GM19455 (cell line): Measurements from ENCODE around the gene CA11.

ENCODE experiments used
- ATAC-seq: cut with Tn5 transposase; IDR thresholded peaks from one replicate; pipeline ENCODE4 v1.9.1; 2021; ENCODE audit not compliant: unreplicated experiment

The CA11 gene

GRCh38 chr19:48614436-48615230 lies 31.4 kb downstream of the CA11 start, which contains the start of gene FAM83E:
Gene FAM83E (minus strand): TSS chr19:48615076. CDS start chr19:48613372, 1,704 bp downstream.
- no peak for ATAC-seq

GRCh38 chr19:48613852-48614435 lies 32.0 kb downstream of the CA11 start:
- ATAC-seq = no peak

- ATAC-seq = no peak
Measured at GRCh38 chr19:48613024-48613851, 32.7 kb downstream of the CA11 start.

DNA sequence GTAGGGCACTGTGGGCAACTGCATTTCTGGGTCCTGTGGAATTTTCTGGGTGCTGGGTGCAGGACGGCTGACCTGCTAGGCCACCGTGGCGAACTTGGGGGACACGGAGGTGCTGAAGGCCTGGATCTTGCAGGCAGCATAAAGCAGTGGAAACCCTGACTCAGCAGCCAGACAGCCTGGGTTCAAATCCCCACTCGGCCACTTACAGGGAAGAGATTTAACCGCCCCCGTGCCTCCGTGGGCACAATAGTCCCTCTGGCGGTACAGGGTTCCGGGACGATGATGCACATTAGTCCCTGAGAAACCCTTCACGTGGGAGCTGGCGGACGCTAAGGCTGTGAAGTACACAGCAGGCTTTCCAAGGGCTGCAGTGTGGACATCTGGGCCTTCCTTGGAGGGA lies 34.1 kb downstream of the CA11 start:
- ATAC-seq = no peak

DNA sequence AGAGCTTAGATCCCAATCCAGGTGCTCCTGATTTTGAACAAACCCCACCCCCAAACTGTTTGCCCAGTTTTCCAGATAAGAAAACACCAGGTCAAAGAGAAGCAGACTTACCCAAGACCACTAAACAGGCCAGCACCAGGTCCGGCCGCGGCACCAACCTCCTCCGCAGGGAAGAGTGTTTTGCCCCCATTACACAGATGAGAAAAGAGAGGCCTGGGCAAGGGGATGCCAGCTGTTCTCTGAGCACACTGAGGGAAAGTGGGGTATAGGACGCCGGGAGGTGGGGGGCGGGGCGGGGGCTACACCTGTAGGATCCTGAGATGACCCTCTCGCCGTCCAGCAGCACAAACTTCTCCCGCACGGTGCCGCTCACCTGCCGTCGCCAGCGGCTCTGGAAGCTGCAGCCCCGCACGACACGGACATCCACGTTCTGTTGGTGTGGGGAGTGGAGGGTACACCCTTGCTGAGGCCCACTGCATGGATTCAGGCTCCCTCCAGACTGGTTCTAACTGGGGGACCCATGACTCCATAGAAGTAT lies 36.3 kb downstream of the CA11 start:
- no peak for ATAC-seq

DNA sequence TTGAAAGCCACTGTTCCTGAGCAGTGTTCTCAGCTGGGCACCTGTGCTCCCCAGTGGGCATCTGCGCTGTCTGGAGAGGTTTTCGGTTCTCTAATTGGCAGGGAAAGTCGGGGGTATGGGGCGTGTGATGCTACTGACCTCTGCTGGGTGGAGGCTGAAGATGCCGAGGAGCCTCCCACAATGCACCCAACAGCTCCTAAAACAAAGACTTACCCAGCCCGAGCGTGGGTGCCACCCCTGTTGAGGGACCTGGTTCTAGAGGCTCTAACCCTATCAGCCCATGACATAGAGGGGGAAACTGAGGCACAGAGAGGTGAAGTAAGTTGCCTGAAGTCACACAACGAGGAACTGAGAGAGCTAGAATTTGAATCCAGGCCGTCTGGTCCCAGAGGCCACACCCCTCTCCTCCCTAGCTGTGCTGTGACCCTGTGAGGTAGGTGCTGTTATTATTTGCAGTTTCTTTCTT lies 37.2 kb downstream of the CA11 start:
- ATAC-seq = no peak

GRCh38 chr19:48607359-48607755 lies 38.6 kb downstream of the CA11 start:
- no peak for ATAC-seq

GRCh38 chr19:48606463-48607358 lies 39.3 kb downstream of the CA11 start, which contains the start of gene SPACA4:
Gene SPACA4 (plus strand): TSS chr19:48606742. CDS start chr19:48606979, 237 bp downstream.
- ATAC-seq = no peak

DNA sequence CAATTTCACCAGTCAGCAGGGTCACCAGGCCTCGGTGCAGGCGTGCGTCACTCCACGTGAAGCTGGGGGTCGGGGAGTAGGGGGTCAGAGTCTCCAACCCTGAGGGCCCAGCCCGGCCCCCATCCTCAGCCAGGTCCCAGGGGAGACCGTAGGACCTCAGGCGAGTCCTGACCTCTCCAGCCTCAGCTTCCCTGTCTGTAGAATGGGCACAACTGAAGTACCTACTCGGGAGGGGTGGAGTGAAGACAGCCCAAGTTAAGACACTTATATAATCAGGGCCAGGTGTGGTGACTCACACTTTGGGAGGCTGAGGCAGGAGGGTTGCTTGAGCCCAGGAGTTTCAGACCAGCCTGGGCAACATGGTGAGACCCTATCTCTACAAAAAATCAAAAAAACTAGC lies 42.1 kb downstream of the CA11 start:
- no peak for ATAC-seq

- no peak for ATAC-seq
Measured at GRCh38 chr19:48603449-48603848, 42.5 kb downstream of the CA11 start.

- no peak for ATAC-seq
Measured at GRCh38 chr19:48603001-48603400, 43.0 kb downstream of the CA11 start.

GRCh38 chr19:48600679-48601417 lies 45.1 kb downstream of the CA11 start:
- no peak for ATAC-seq

DNA sequence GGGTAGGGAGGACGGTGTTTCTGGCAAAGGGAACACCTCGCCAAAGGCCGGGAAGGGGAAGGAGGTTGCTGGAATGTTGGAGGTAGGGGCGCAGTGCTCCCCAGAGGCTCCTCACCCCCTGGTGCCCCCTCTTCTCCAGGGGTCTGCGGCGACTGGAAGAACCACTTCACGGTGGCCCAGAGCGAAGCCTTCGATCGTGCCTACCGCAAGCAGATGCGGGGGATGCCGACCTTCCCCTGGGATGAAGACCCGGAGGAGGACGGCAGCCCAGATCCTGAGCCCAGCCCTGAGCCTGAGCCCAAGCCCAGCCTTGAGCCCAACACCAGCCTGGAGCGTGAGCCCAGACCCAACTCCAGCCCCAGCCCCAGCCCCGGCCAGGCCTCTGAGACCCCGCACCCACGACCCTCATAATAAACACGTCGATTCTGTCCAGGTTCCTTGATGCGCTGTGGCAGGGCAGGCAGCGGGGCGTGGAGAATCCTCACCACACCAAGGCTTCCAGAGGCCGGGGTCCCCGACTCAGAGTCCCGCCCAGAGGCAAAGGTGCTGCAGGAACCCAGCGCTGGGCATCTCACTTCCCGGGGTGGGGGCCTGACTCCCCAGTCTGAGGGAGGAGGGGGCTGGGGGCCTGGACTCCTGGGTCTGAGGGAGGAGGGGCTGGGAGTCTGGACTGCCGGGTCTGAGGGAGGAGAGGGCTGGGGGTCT lies 46.8 kb downstream of the CA11 start:
- ATAC-seq = no peak

DNA sequence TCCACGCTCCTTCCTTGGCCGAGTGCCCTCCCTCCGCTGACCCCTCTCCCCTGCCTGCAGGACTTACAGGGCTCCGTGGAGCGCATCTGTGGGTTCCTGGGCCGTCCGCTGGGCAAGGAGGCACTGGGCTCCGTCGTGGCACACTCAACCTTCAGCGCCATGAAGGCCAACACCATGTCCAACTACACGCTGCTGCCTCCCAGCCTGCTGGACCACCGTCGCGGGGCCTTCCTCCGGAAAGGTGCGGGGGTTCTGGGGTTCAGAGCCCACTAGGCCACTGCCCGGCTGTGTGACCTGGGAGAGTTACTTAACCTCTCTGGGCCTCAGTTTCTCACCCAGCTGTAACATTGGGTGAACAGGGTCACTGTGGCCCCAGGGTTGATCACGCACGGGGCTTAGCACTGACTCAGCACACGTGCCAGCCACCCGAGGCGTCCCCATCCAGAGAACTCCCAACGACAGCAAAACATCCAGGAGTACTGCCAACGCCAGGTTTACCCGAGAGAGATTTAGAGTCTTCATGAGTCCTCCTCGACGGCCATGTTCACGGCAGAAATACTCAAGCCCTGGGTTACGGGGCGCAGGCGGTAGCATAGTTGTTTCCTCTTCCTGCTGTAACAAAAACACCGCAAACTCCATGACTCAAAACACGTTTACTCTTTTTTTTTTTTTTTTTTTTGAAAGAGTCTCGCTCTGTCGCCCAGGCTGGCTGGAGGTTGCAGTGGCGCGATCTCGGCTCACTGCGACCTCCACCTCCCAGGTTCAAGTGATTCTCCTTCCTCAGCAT lies 49.1 kb downstream of the CA11 start:
- ATAC-seq = no peak

DNA sequence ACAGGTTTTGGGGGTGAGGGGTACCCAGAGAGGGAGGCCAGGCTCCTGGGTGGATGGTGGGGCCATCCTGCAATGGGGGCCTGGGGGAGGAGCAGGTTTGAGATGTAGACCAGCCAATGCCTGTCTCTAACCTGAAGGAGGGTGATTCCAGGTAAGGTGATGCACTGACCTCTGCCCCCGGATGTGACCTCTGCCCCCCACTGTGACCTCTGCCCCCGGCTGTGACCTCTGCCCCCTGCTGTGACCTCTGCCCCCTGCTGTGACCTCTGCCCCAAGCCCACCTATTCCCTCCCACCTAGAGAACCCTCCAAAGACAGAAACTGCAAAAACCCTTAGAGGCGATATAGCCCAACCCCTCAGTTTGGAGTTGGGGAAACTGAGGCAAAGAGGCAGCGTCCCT lies 49.8 kb downstream of the CA11 start:
- ATAC-seq = no peak

DNA sequence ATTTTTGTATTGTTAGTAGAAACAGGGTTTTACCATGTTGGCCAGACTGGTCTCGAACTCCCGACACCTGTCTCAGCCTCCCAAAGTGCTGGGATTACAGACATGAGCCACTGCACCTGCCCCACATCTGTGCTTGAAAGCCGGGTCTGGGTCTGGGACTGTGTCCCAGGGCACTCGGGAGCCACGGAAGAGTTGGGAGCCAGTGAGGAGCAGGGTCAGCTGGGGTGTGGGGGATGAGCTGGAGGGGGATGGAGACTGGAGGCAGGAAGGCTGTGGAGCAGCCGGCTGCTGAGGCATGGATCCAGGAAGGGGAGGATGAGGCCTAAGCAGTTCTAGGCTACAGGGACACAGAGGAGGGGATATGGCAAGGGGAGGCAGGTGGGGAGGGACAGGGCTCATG lies 50.2 kb downstream of the CA11 start:
- ATAC-seq = no peak

- no peak for ATAC-seq
Measured at GRCh38 chr19:48595171-48595570, 50.8 kb downstream of the CA11 start.

- no peak for ATAC-seq
Measured at GRCh38 chr19:48591021-48591420, 55.0 kb downstream of the CA11 start.
